ENCODE data around the gene CCT2. TPM values are rescaled to one million over a fixed set of nuclear protein-coding genes. Genes with fewer than 3 reads are reported as not detected.

Gene CCT2
- 365 and 382 TPM in 2 replicates for total RNA-seq (2014; rRNA removed; shearing (Covaris generic))

GRCh38 chr12:69585189-69586062, at the start of gene CCT2:
Gene CCT2, plus strand, starts transcription at chr12:69585459. Its CDS starts 63 bp downstream, at chr12:69585522.
- peaks cover 50% of the 10 kb centered on the region for H3K36me3 ChIP-seq
- H3K27ac ChIP-seq = peak within 1 kb of the TSS; percentile 86
- no peaks in the 10 kb centered on the region for H3K9me3 ChIP-seq (replicated peaks)
- H3K4me3 ChIP-seq = peak within 1 kb of the TSS; percentile 86
- H3K4me1 ChIP-seq (replicated peaks) = peaks cover 5% of the 10 kb centered on the region
- H3K27me3 ChIP-seq (replicated peaks) = no peaks in the 10 kb centered on the region
- peak; percentile 95 to 96 for DNase-seq (ENCODE audit: low read depth in 1 of 2, low spot score in 2 of 2)

- Histone ChIP-seq H3K9me3 (replicated peaks) (no peaks in the 10 kb centered on the region; the same call in 1 of the 2 replicates), H3K27me3 (replicated peaks) (no peaks in the 10 kb centered on the region), H3K36me3 (peaks cover 7% of the 10 kb centered on the region), H3K27ac (peak overlapping the region; percentile 4; the same call in 1 of the 2 replicates), H3K4me1 (replicated peaks) (peaks cover 12% of the 10 kb centered on the region), H3K4me3 (no peak overlapping the region)
- DNase-seq (ENCODE audit: low read depth in 1 of 2, low spot score in 2 of 2) = peak in 1 of 2 experiments; percentile 53
Observed at GRCh38 chr12:69540987-69541386, 44.3 kb upstream of the CCT2 start.

- Histone ChIP-seq H3K27me3 (replicated peaks) (no peaks in the 10 kb centered on the region), H3K36me3 (peaks cover 7% of the 10 kb centered on the region), H3K9me3 (replicated peaks) (no peaks in the 10 kb centered on the region; the same call in 1 of the 2 replicates), H3K4me3 (no peak overlapping the region), H3K27ac (no peak overlapping the region), H3K4me1 (replicated peaks) (peaks cover 12% of the 10 kb centered on the region)
- DNase-seq (ENCODE audit: low read depth in 1 of 2, low spot score in 2 of 2) = no peak
Observed at GRCh38 chr12:69544087-69544486, 41.2 kb upstream of the CCT2 start.

GRCh38 chr12:69545081-69545480, 40.2 kb upstream of the CCT2 start:
- DNase-seq (ENCODE audit: low read depth in 1 of 2, low spot score in 2 of 2) = no peak
- peaks cover 12% of the 10 kb centered on the region for H3K4me1 ChIP-seq (replicated peaks)
- H3K4me3 ChIP-seq = no peak overlapping the region
- no peaks in the 10 kb centered on the region; the same call in 1 of the 2 replicates for H3K9me3 ChIP-seq (replicated peaks)
- peaks cover 7% of the 10 kb centered on the region for H3K36me3 ChIP-seq
- no peak overlapping the region for H3K27ac ChIP-seq
- no peaks in the 10 kb centered on the region for H3K27me3 ChIP-seq (replicated peaks)

GRCh38 chr12:69546693-69547438, 38.4 kb upstream of the CCT2 start:
- Histone ChIP-seq H3K27me3 (replicated peaks) (no peaks in the 10 kb centered on the region), H3K9me3 (replicated peaks) (no peaks in the 10 kb centered on the region; the same call in 1 of the 2 replicates), H3K36me3 (peaks cover 7% of the 10 kb centered on the region), H3K27ac (no peak overlapping the region), H3K4me1 (replicated peaks) (no peaks in the 10 kb centered on the region), H3K4me3 (no peak overlapping the region)
- no peak for DNase-seq (ENCODE audit: low read depth in 1 of 2, low spot score in 2 of 2)

- Histone ChIP-seq H3K36me3 (peaks cover 3% of the 10 kb centered on the region; the same call in 1 of the 2 replicates), H3K27me3 (replicated peaks) (no peaks in the 10 kb centered on the region), H3K27ac (no peak overlapping the region), H3K4me3 (no peak overlapping the region), H3K9me3 (replicated peaks) (no peaks in the 10 kb centered on the region), H3K4me1 (replicated peaks) (peaks cover 3% of the 10 kb centered on the region)
- DNase-seq (ENCODE audit: low read depth in 1 of 2, low spot score in 2 of 2) = no peak
Observed at GRCh38 chr12:69548687-69549086, 36.6 kb upstream of the CCT2 start.

- Histone ChIP-seq H3K27ac (no peak overlapping the region), H3K4me3 (no peak overlapping the region), H3K9me3 (replicated peaks) (no peaks in the 10 kb centered on the region), H3K27me3 (replicated peaks) (no peaks in the 10 kb centered on the region), H3K36me3 (no peaks in the 10 kb centered on the region; the same call in 1 of the 2 replicates), H3K4me1 (replicated peaks) (peaks cover 24% of the 10 kb centered on the region)
- DNase-seq (ENCODE audit: low read depth in 1 of 2, low spot score in 2 of 2) = no peak
Observed at GRCh38 chr12:69550569-69551350, 34.5 kb upstream of the CCT2 start.

- H3K9me3 ChIP-seq (replicated peaks) = no peaks in the 10 kb centered on the region
- H3K4me3 ChIP-seq = no peak overlapping the region
- H3K27ac ChIP-seq = peak overlapping the region; percentile 91
- DNase-seq (ENCODE audit: low read depth in 1 of 2, low spot score in 2 of 2) = peak in 1 of 2 experiments; percentile 46
- H3K36me3 ChIP-seq = no peaks in the 10 kb centered on the region; the same call in 1 of the 2 replicates
- peaks cover 35% of the 10 kb centered on the region for H3K4me1 ChIP-seq (replicated peaks)
- no peaks in the 10 kb centered on the region for H3K27me3 ChIP-seq (replicated peaks)
Observed at GRCh38 chr12:69553628-69554248, 31.5 kb upstream of the CCT2 start.

- peaks cover 35% of the 10 kb centered on the region for H3K4me1 ChIP-seq (replicated peaks)
- no peaks in the 10 kb centered on the region for H3K27me3 ChIP-seq (replicated peaks)
- no peak overlapping the region for H3K4me3 ChIP-seq
- DNase-seq (ENCODE audit: low read depth in 1 of 2, low spot score in 2 of 2) = peak; percentile 81 to 86
- H3K27ac ChIP-seq = peak overlapping the region; percentile 91
- no peaks in the 10 kb centered on the region for H3K9me3 ChIP-seq (replicated peaks)
- H3K36me3 ChIP-seq = no peaks in the 10 kb centered on the region; the same call in 1 of the 2 replicates
Observed at GRCh38 chr12:69555461-69555860, 29.8 kb upstream of the CCT2 start.

- peak overlapping the region; percentile 91 for H3K27ac ChIP-seq
- H3K36me3 ChIP-seq = no peaks in the 10 kb centered on the region; the same call in 1 of the 2 replicates
- peak in 1 of 2 experiments; percentile 16 for DNase-seq (ENCODE audit: low read depth in 1 of 2, low spot score in 2 of 2)
Observed at GRCh38 chr12:69556383-69556782, 28.9 kb upstream of the CCT2 start.

GRCh38 chr12:69563166-69563762, 22.0 kb upstream of the CCT2 start:
- no peak overlapping the region for H3K4me3 ChIP-seq
- peaks cover 18% of the 10 kb centered on the region for H3K36me3 ChIP-seq
- no peak overlapping the region for H3K27ac ChIP-seq
- H3K9me3 ChIP-seq (replicated peaks) = no peaks in the 10 kb centered on the region
- DNase-seq (ENCODE audit: low read depth in 1 of 2, low spot score in 2 of 2) = no peak
- no peaks in the 10 kb centered on the region; the same call in 1 of the 2 replicates for H3K4me1 ChIP-seq (replicated peaks)
- H3K27me3 ChIP-seq (replicated peaks) = no peaks in the 10 kb centered on the region

More at GRCh38 chr12:69556383-69556782, 28.9 kb upstream of the CCT2 start:
- Histone ChIP-seq H3K4me1 (replicated peaks) (peaks cover 35% of the 10 kb centered on the region), H3K4me3 (no peak overlapping the region), H3K9me3 (replicated peaks) (no peaks in the 10 kb centered on the region), H3K27me3 (replicated peaks) (no peaks in the 10 kb centered on the region)

- Histone ChIP-seq H3K36me3 (peaks cover 40% of the 10 kb centered on the region), H3K27ac (no peak overlapping the region)
Observed at GRCh38 chr12:69566603-69567002, 18.7 kb upstream of the CCT2 start.

More at GRCh38 chr12:69566603-69567002, 18.7 kb upstream of the CCT2 start:
- H3K9me3 ChIP-seq (replicated peaks) = no peaks in the 10 kb centered on the region
- no peak for DNase-seq (ENCODE audit: low read depth in 1 of 2, low spot score in 2 of 2)
- peaks cover 7% of the 10 kb centered on the region; the same call in 1 of the 2 replicates for H3K4me1 ChIP-seq (replicated peaks)
- no peak overlapping the region for H3K4me3 ChIP-seq
- H3K27me3 ChIP-seq (replicated peaks) = no peaks in the 10 kb centered on the region
